Activated naive CD8-positive, alpha-beta T cell treated with anti-CD3 and anti-CD28 coated beads, Interleukin-2, amount 10 ng/mL, durations not matched to agents 7 days and 5 days (primary cell): ENCODE measurements around the gene CDH4. TPM values are rescaled to one million over a fixed set of nuclear protein-coding genes. Genes with fewer than 3 reads are reported as not detected.

Experiments used
- ATAC-seq: fragments of 150-1000 bp; cut with Tn5 transposase; one replicate; pipeline ENCODE4 v1.10.0; 2021; ENCODE audit warnings: low read depth, moderate library complexity
- POLR2A ChIA-PET: fragments of 350-600 bp; sonication (Branson Sonifier 250); formaldehyde crosslinking; loops from one replicate; lab custom pipeline; 2021; ENCODE audit warnings: antibody characterized with exemption; lab: Charles Lee
- DNase-seq: peaks from one replicate; pipeline ENCODE4 v3.0.0; 2021
- H3K27ac Mint-ChIP-seq: one replicate; pipeline ENCODE4 v1.8.0; 2022; ENCODE audit warnings: mild to moderate bottlenecking, mixed read lengths
- H3K27me3 Mint-ChIP-seq: one replicate; pipeline ENCODE4 v1.8.0; 2022; ENCODE audit warnings: mild to moderate bottlenecking, moderate library complexity, mixed read lengths
- H3K36me3 Mint-ChIP-seq: one replicate; pipeline ENCODE4 v1.8.0; 2021; ENCODE audit warnings: mild to moderate bottlenecking, mixed read lengths
- H3K4me1 Mint-ChIP-seq: one replicate; pipeline ENCODE4 v1.8.0; 2021; ENCODE audit warnings: mixed read lengths
- H3K4me3 Mint-ChIP-seq: one replicate; pipeline ENCODE4 v1.8.0; 2022; ENCODE audit warnings: mild to moderate bottlenecking, moderate library complexity, mixed read lengths
- H3K9me3 Mint-ChIP-seq: one replicate; pipeline ENCODE4 v1.8.0; 2021; ENCODE audit warnings: mixed read lengths
- total RNA-seq, 2 experiments: library from RNA; stranded (reverse); gene quantifications; one replicate each; pipeline ENCODE4 v1.2.3, GENCODE V29; 2021

CDH4 gene
- total RNA-seq, 2 experiments from 2014 or later: 0.14 to 0.20 TPM

GRCh38 chr20:61896058-61896961, 644.2 kb downstream of the CDH4 start:
- DNase-seq: peak; percentile 55
- Mint-ChIP-seq H3K36me3 (no peaks in the 10 kb centered on the region), H3K9me3 (no peaks in the 10 kb centered on the region), H3K4me3 (no peak overlapping the region), H3K27me3 (no peaks in the 10 kb centered on the region), H3K27ac (no peak overlapping the region), H3K4me1 (no peaks in the 10 kb centered on the region)
- ATAC-seq: peak; percentile 65
- POLR2A ChIA-PET: no interaction called here

- Mint-ChIP-seq H3K36me3 (no peaks in the 10 kb centered on the region), H3K9me3 (no peaks in the 10 kb centered on the region), H3K27ac (no peak overlapping the region), H3K27me3 (peaks cover 5% of the 10 kb centered on the region), H3K4me1 (peaks cover 4% of the 10 kb centered on the region), H3K4me3 (no peak overlapping the region)
- ATAC-seq (no peak), DNase-seq (no peak)
- POLR2A ChIA-PET: no interaction called here
These were observed 645.6 kb downstream of the CDH4 start for GRCh38 chr20:61897401-61898295.

GRCh38 chr20:61898405-61898804, 646.3 kb downstream of the CDH4 start:
- peaks cover 4% of the 10 kb centered on the region for H3K4me1 Mint-ChIP-seq
- no peaks in the 10 kb centered on the region for H3K36me3 Mint-ChIP-seq
- POLR2A ChIA-PET: no interaction called here
- H3K9me3 Mint-ChIP-seq: no peaks in the 10 kb centered on the region
- no peak overlapping the region for H3K27ac Mint-ChIP-seq
- peaks cover 5% of the 10 kb centered on the region for H3K27me3 Mint-ChIP-seq
- DNase-seq: no peak
- ATAC-seq: no peak
- no peak overlapping the region for H3K4me3 Mint-ChIP-seq

GRCh38 chr20:61900011-61900944, 648.2 kb downstream of the CDH4 start:
- Mint-ChIP-seq H3K27me3 (peaks cover 5% of the 10 kb centered on the region), H3K36me3 (no peaks in the 10 kb centered on the region), H3K4me1 (peaks cover 4% of the 10 kb centered on the region), H3K27ac (no peak overlapping the region), H3K4me3 (no peak overlapping the region), H3K9me3 (no peaks in the 10 kb centered on the region)
- DNase-seq (no peak), ATAC-seq (no peak)
- POLR2A ChIA-PET: no interaction called here

GRCh38 chr20:61900945-61901293, 648.9 kb downstream of the CDH4 start:
- POLR2A ChIA-PET: no interaction called here

GRCh38 chr20:61901392-61902220, 649.5 kb downstream of the CDH4 start:
- Mint-ChIP-seq H3K36me3 (no peaks in the 10 kb centered on the region), H3K4me3 (no peak overlapping the region), H3K27me3 (peaks cover 5% of the 10 kb centered on the region), H3K9me3 (no peaks in the 10 kb centered on the region), H3K4me1 (peaks cover 4% of the 10 kb centered on the region), H3K27ac (peak overlapping the region; percentile 21)
- DNase-seq: no peak
- POLR2A ChIA-PET: no interaction called here
- ATAC-seq: peak; percentile 36

More at GRCh38 chr20:61900945-61901293, 648.9 kb downstream of the CDH4 start:
- peaks cover 5% of the 10 kb centered on the region for H3K27me3 Mint-ChIP-seq
- peaks cover 4% of the 10 kb centered on the region for H3K4me1 Mint-ChIP-seq
- H3K36me3 Mint-ChIP-seq: no peaks in the 10 kb centered on the region
- DNase-seq (no peak), ATAC-seq (no peak)
- H3K27ac Mint-ChIP-seq: no peak overlapping the region
- H3K9me3 Mint-ChIP-seq: no peaks in the 10 kb centered on the region
- H3K4me3 Mint-ChIP-seq: no peak overlapping the region

GRCh38 chr20:61902221-61902869, 650.3 kb downstream of the CDH4 start:
- Mint-ChIP-seq H3K27me3 (peaks cover 5% of the 10 kb centered on the region), H3K4me1 (peaks cover 4% of the 10 kb centered on the region), H3K9me3 (no peaks in the 10 kb centered on the region), H3K27ac (no peak overlapping the region), H3K36me3 (no peaks in the 10 kb centered on the region), H3K4me3 (no peak overlapping the region)
- ATAC-seq (no peak), DNase-seq (no peak)
- POLR2A ChIA-PET: no interaction called here

GRCh38 chr20:61903575-61904340, 651.7 kb downstream of the CDH4 start:
- Mint-ChIP-seq H3K27ac (no peak overlapping the region), H3K9me3 (no peaks in the 10 kb centered on the region), H3K27me3 (peaks cover 5% of the 10 kb centered on the region), H3K4me1 (peaks cover 4% of the 10 kb centered on the region), H3K36me3 (no peaks in the 10 kb centered on the region), H3K4me3 (no peak overlapping the region)
- POLR2A ChIA-PET: interaction anchor here (0.6 kb wide), 1 partner anchor 36 kb away, joined by 5 read pairs; no protein-coding TSS in a partner anchor
- no peak for ATAC-seq
- no peak for DNase-seq

GRCh38 chr20:61904456-61904855, 652.4 kb downstream of the CDH4 start:
- H3K9me3 Mint-ChIP-seq: no peaks in the 10 kb centered on the region
- peaks cover 5% of the 10 kb centered on the region for H3K27me3 Mint-ChIP-seq
- H3K4me3 Mint-ChIP-seq: no peak overlapping the region
- POLR2A ChIA-PET: no interaction called here
- peaks cover 4% of the 10 kb centered on the region for H3K4me1 Mint-ChIP-seq
- DNase-seq (no peak), ATAC-seq (no peak)
- no peak overlapping the region for H3K27ac Mint-ChIP-seq
- H3K36me3 Mint-ChIP-seq: no peaks in the 10 kb centered on the region

- H3K9me3 Mint-ChIP-seq: peaks cover 3% of the 10 kb centered on the region
- POLR2A ChIA-PET: no interaction called here
- ATAC-seq: no peak
- H3K27me3 Mint-ChIP-seq: peaks cover 5% of the 10 kb centered on the region
- no peak for DNase-seq
- H3K27ac Mint-ChIP-seq: no peak overlapping the region
- H3K36me3 Mint-ChIP-seq: no peaks in the 10 kb centered on the region
- H3K4me3 Mint-ChIP-seq: no peak overlapping the region
- peaks cover 4% of the 10 kb centered on the region for H3K4me1 Mint-ChIP-seq
These were observed 653.9 kb downstream of the CDH4 start for GRCh38 chr20:61905781-61906523.
